ENCODE data around the gene COMMD9. TPM values are rescaled to one million over a fixed set of nuclear protein-coding genes. Genes with fewer than 3 reads are reported as not detected.

The COMMD9 gene
- total RNA-seq, 1 donor from 2014 or later: 56.0 TPM

- intact Hi-C loops (cut with DNase I): no loop called here
- ATAC-seq (no peak), DNase-seq (ENCODE audit: missing footprints) (no peak)
Observed at GRCh38 chr11:36234825-36235224, 54.4 kb downstream of the COMMD9 start.

DNA sequence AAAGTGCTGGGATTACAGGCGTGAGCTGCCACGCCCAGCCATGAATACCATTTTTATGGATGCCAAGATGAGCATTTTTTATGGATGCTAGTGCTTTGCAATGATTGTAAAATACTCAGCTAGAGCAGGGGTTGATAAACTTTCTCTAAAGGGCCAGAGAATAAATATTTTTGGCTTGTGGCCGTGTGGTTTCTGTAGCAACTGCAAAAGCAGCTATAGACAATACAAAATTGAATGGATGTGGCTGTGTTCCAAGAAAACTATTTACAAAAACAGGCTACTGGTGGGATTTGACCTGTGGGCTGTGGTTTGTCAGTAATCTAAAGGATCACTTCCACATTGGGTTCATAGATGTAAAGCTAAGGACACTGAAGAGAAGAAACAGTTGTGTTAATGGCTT lies 56.0 kb downstream of the COMMD9 start:
- DNase-seq (ENCODE audit: missing footprints) (no peak), ATAC-seq (no peak)
- intact Hi-C loops (cut with DNase I): no loop called here

DNA sequence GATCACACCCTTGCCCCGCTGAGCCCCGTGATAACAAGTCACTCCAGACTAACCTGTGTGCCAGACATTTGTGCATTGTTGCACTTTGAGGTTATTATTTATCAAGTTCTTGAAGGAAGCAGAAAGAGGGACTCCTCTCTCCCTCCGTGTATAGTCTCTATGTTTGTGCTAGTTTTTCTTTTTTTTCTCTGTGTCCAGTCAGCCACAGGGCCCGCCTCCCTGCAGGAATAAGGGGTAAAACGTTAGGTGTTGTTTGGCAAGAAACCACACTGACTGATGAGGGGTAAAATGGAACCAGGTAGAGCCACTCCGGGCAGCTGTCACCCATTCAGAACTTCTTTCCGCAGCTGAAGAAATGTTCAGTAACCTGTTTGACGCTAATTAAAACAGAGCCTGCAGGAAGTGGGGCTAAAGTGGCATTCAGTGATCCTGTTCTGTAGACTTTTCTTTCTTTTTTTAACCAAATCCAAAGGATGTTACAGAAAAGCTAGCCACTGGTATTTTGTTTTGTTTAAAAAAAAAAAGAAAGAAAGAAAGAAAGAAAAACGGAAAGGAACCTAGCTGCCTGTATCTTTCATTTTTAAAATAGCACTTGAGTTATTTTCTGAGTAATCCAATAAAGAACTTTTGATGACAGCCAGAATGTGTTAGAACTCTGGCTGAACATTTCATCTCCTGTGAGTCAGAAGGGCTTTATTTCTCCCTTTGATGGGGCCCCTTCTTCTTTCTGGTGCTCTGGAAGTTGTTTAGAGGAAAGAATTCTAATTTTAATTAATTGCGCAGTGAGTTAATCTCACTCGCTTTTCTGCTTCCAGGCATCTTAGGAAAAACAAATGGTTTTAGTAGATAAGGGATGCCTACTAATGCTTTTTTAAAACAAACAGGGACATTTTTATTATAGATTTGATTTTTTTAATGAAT lies 58.2 kb downstream of the COMMD9 start:
- no peak for DNase-seq (ENCODE audit: missing footprints)
- no peak for ATAC-seq
- intact Hi-C loops (cut with DNase I): no loop called here

GRCh38 chr11:36229091-36229705 lies 60.0 kb downstream of the COMMD9 start:
- DNase-seq (ENCODE audit: missing footprints) (no peak), ATAC-seq (no peak)
- intact Hi-C loops (cut with DNase I): no loop called here

GRCh38 chr11:36228689-36229088 lies 60.5 kb downstream of the COMMD9 start:
- intact Hi-C loops (cut with DNase I): no loop called here
- ATAC-seq (no peak), DNase-seq (ENCODE audit: missing footprints) (no peak)

DNA sequence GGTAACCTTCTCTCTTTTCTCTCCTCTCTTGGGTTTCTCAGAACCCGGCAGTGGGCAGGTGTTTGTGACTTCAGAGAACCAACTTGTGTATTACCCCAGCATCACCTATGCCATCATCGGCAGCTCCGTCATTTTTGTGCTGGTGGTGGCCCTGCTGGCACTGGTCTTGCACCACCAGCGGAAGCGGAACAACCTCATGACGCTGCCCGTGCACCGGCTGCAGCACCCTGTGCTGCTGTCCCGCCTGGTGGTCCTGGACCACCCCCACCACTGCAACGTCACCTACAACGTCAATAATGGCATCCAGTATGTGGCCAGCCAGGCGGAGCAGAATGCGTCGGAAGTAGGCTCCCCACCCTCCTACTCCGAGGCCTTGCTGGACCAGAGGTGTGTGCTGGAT lies 62.2 kb downstream of the COMMD9 start:
- no peak for DNase-seq (ENCODE audit: missing footprints)
- ATAC-seq: no peak

DNA sequence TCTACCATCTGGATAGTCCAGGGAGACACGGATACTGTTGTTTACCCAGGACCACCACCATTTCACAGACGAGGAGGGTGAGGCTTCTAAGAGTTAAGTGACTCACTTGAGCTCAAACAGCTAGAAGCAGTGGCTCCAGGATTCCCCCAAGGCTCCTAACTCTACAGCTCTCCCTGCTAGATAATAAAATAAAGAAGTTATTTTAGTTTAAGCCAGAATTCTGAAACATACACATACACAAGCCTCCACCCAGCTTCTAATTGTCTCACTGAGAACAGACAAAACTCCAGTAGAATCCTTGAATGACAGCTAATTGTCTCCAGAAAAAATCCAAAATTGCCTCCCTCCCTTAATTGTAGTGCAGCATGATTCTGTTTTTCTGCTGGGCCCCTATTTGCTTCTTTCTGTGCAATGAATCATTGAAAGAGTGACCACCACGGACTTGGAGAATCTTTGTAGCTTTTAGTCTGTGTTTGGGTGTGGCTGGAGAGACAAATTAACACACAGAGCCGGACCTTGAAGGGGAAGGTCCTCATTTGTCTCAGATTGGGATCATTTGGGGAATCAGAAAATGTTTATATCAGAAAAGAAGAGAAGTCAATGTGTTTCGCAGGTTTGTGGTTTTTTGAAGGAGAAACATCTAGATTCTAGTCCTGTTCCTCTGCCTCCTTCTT lies 64.9 kb downstream of the COMMD9 start:
- intact Hi-C loops (cut with DNase I): no loop called here
- DNase-seq (ENCODE audit: missing footprints): no peak
- no peak for ATAC-seq

More for the DNA sequence above, 62.2 kb downstream of the COMMD9 start:
- intact Hi-C loops (cut with DNase I): no loop called here

DNA sequence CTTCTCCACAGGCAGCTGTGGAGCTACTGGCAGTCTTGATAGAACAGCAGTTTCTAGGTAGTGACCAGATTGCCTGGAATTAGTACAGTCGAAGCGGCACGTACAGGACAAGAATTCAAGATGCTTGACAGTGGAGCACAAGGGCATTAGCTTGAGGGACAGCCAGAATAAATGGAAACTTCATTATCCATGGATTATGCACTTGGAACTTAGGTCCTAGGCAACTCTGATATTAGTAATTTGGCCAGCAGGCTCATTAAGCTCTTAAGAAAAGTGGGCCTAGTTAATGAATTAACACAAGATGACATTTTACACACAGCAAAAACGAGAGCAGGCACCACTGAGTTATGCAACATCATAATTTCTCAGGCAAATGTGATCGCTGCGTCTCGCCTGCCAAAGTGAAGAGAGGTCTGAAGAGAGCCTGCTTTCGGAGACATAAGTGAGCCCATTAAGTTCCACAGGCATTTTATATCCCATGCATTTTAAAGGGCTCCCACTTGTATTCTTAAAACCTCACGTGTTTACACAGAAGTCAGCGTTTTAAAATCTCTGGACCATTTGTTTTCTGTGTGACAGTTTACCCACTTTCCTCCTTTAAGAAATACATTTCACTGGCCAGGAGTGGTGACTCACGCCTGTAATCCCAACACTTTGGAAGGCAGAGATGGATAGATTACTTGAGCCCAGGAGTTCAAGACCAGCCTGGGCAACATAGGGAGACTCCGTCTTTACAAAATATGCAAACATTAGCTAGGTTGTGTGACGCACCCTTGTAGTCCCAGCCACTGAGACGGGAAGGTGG lies 66.2 kb downstream of the COMMD9 start:
- intact Hi-C loops (cut with DNase I): no loop called here
- no peak for DNase-seq (ENCODE audit: missing footprints)
- no peak for ATAC-seq

Other genes starting within 250 kb of the COMMD9 start
- gene PRR5L, start 6.9 kb upstream of the COMMD9 start, total RNA-seq: 1.6 TPM
- 12.1 TPM for gene TRAF6, start 220.8 kb upstream of the COMMD9 start, total RNA-seq